ENCODE measurements around the gene TBX3.

The TBX3 gene

DNA sequence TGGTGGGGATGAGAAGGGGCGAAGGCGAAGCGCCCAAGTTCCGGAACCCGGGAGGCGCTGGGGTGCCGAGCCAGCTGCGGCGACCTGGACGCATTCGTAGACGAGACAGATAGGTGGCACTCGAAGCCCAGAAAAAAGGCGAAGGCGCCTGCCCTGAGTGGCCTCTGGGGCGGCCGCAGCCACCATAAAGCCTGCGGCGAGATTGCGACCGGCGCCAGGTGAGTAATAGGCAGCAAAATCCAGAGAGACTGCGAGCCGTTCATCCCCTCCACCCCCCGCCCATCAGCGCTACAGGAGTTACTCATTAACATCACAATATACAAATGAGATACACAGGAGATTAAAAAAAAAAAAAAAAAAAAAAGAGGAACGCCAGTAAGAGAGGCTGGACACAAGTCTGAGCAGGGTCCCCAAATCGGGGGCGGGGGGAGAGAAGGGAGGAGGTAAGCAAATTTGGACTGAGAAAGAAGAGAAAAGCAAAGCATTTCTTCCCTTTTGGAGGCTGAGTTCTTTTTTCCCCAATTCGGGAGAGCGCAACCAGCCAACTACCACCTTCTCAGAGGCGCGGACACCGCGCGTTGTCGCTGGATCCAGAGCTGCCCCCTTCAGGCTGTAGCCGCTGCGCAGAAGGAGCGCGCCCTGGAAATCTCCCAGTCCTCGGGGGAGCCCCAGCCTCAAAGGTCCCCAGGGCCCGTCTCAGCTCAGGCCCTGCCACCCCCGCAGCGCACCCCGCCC, 15.7 kb downstream of the TBX3 start:
- no peak for DNase-seq (ENCODE audit: low read depth in 2 of 2)

DNA sequence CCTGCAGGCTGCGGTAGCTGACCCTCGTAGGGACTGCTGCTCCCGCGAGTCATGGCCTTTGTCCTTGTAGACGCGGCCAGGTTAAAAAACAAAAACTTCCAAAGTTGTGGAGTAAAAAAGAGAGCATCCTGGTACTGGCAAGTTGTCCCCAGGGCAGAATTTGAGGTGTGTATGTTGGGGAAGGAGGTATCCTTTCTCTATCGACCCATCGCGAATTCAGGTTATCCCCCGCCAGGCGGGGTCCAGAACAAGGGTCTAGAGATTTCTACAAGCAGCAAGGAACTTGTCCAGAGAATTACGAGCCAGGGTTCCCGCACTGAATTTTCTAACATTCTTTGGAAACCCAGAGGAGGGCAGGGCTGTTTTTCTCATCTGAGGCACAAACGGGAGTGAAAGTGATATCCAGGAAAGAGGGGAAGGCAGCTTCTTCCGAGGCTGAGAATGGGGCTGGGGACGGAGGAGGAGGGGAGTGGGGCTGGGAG, 16.3 kb downstream of the TBX3 start:
- DNase-seq (ENCODE audit: low read depth in 2 of 2) = no peak

DNA sequence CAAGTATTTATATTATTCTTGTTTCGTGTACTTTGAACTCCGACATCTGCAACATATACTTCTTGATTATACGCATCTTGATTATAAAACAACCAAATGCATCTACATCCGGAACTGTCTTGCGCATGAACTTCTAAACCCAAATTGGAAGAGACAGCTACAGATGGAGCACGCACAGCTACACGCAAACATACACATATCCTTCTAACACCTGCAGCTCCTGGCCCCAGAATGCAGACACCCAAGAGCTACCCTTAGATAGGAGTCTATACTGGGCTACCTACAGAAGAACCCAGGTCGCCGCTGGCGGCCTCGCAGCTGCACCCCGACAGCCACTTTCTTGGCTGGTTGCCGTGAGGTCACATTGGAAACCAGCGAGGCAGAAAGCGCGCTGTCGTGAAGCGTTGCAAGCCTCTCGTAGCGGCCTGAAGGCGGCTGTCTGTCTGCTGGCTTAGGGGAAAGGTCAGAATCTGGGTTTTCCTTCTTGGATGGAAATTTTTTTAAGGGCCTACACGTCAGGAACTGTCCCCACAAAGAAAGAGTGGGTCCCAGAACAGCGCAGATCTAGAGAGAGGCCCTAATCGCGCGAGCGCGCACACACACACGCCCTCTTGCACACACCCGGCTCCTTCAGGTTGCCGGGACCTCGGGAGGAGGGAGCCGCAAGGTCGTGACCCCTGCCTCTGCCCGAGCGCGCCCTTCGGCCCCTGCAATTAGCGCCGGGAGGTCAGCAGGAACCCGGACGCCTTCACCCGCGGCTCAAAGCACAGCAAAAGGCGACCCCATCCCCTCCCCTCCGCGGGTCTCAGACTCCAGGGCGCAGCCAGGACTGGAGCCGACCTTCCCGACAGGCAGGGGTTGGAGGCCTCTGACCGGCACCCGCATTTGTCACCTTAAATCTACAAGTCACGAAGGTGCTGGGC, 17.0 kb downstream of the TBX3 start:
- no peak for DNase-seq (ENCODE audit: low read depth in 2 of 2)

DNA sequence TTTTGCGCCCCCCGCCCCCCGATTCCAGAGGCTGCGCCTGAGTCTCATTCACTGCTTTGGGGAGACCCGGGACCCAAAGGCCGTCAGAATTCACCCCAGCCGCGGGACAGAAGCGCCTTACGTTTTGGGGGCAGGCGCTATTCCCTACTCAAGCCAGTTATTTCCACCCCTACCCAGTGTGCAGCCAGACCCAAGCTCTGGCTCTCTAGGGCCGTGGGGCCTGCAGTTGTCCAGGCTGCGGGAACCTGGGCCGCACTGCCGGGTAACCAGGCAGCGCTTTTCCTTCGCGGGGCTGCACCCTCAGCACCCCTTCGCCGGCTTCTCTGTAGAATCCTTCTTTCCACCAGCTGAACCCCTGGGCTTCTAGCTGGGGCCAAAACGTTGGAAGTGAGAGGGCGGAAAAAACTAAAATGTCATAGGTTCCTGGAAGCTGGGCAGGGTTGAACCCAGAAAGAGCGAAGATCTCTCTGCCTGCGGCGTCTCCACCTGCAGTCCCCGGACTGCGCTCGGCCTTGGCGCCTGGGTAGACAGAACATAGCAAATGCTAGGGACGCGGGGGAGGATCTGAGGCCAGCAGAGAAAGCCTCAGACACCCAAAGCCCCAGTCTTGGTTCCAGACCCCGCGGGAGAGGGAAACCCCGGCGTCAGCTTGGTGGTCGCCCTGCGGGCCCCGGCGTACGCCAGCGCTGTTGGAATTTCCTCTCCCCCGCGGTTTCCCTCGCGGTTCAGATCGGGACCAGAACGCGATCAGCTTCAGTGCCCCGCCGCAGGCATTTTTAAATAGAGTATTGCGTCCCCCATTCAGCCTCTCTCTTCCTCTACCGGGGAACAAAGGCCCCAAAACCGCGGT, 18.3 kb downstream of the TBX3 start:
- DNase-seq (ENCODE audit: low read depth in 2 of 2) = no peak

DNA sequence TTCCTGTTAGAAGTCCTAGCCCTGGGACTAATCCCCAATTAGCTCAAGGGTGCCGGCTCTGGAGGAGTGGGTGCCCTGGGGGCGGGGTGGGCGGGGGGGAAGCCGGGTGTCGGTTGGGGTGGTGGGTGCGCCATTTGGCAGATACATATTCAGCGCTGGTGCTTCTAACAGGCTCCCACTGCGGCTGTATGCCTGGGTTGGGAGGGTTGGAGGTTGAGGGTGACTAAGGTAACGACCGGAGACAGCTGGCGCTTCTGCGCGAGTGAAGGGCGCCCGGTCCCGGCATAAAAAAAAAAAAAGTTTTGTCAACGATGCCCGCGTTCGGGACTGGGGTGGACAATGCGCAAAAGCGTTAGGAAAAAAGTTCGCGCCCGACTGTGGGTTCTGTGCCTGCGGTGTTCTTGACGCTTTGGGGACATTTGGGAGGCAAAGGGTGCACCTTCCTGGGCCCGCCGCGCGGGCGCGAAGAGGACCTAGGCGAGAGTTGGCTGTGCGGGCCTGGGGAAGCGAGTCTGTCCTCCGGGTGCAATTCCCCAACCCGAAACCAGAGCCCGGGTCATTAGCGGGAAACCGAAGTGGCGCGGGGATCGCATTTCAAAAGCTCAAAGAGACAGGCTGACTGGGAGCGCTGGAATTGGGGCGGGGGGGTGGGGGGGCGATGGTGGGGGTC, 19.2 kb downstream of the TBX3 start:
- no peak for DNase-seq (ENCODE audit: low read depth in 2 of 2)

DNA sequence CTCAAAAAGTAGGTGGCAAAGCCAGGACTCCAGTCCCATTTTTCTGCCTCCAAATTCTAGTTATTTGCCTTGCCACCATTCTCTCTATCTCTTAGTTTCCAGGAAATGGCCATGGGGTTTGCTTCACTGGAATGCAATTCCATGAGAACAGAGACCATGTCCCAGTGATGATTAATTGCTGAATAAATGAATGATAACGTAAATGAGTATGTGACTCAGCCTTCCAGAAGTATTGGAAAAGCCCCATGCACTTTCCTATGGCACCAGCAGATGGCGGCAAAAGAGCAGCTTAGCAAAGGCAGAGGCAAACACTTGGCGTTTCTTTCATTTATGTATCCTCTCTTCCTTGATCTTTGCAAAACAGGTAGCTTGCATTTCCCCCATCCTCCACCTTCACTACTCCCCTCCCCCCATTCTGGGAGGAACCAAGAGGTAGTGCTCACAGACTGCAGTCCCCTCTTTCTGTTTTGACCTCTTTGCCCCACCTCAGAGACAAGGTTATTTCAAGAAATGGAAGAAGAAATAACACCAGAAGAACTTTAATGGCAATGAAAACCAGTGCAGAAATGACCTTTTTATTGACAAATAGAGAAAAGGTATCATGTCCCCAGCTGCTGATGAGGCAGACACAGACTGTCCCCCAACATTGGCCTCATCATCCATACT, 21.3 kb downstream of the TBX3 start:
- peak in 1 of 2 donors; percentile 21 for DNase-seq (ENCODE audit: low read depth in 2 of 2)

DNA sequence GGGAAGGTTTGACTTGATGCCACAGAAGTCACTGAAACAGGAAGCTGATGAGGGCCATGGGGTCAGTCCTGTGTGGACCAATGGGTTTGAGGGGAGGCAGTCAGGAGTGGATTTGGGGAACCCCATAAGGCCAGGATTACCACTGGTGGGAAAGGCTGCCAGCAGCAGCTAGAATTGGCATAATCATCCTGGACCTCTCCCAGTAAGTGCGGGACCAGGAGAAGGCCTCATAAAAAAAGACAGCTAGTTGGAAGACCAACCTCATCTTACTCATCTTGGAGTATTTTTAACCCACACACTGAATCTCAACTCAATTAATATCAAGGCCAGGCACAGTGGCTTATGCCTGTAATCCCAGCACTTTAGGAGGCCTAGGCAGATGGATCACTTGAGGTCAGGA, 22.7 kb downstream of the TBX3 start:
- DNase-seq (ENCODE audit: low read depth in 2 of 2) = no peak

DNA sequence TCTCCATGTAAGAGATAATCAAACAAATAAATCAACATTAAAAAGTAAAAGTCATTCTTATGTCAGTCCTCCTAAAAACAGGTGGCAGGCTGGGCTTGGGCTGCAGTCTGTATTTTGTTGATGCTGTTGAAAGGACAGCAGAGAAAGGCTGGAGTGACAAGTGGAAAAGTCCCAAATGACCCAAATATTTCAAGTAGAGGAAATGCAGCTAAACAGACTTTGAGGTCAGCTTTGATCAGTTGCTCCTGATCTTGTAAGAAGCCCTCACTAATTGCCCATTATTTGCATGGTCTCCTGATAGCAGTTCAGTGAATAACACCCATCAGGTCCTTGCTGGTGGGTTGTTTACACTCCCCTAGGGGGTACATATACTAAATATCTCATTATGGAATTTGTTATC, 24.9 kb downstream of the TBX3 start:
- DNase-seq (ENCODE audit: low read depth in 2 of 2) = no peak

DNA sequence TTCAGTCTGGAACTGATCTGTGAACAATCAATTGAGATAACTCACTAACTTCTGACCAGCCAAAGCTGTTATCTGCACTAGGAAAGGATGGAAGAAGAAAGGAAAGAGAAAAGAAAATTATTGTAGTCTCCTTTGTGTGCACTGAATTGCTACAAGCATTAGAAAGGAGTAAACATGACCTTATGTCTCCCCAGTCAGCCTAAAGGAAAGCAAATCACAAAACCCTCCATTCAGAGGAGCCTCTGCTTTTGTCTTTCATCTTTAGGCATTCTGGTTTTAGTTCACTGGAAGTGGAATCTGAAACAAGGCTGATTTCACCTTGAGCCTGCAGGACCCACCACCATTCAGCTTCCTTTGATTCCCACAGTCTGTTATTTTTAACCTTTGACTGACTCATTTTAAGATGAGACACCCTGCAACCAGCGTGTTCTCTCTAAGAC, 26.0 kb downstream of the TBX3 start:
- DNase-seq (ENCODE audit: low read depth in 2 of 2) = no peak

DNA sequence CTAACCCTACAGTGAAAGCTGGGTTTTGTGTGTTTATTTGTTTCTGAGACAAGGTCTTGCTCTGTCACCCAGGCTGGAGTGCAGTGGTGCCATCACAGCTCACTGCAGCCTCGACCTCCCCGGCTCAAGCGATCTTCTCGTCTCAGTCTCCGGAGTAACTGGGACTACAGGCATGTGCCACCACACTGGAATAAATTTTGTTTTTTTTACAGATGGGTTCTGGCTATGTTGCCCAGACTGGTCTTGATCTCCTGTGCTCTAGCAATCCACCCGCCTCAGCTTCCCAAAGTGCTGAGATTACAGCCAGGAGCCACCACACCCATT, 26.4 kb downstream of the TBX3 start:
- no peak for DNase-seq (ENCODE audit: low read depth in 2 of 2)

DNA sequence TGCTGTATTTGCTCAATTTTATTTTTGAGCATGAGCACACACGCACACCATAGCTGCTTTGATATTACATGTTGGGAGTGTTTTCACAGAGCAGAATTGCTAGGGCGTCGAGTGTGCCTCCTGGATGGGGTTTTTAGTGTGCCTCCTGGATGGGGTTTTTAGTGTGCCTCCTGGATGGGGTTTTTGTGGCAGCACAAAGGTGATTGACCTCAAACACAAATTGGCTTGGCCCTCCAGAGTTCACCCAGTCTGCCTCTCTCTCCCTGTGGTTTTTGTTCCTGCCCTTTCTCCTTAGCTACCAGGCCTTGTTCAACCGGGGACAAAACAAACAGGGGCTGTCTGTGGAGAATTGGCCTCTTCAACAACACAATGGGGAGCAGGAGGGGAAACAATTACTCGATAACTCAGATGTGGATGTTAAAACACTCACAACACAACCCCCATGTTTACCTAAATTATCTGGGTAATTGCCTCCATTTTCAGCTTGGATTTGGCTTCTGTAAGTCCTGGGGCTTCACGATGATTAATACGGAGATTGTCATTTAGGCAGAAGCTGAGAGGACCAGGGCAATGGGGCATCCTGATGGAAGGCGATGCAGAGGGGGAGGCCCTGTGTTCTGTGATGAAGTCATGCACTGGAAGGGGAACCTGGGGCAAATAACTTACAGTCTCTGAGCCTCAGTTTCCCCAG, 26.9 kb downstream of the TBX3 start:
- no peak for DNase-seq (ENCODE audit: low read depth in 2 of 2)

DNA sequence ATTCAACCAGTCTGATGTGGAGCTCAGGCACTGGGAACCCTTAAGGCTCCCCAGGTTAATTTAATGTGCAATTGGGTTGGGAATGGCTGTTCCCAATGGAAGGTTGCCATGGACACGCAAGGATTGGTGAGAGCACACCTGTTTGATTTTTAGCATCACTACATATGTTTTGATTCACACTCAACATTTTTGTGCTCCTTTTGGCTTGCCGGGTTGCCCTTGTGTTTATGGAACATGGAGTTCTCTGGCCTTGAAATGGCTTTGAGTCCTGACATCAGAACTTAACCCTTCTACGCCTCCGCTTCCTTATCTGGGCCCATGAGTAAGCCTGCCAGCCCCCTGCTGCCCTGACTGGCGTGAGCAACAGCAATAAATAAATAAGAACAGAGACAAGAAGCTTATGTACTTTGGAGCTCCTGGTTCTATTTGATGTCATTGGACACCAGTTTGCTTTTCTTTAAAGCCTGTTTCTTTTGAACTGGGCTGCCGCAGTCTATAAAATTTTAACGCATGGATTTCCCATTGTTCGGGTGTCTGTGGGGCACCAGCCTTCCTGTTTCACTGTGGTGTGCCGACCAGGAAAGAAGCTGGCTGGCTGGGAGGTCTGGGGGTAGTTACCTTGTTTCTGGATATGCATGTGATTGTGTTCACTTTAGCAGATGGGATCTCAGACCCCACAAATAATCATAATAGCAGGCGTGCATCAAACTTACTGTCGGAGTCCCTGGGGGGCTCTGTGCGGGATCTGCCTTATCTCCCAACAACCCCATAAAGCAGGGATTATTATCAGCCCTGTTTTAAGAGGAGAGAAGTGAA, 27.8 kb downstream of the TBX3 start:
- no peak for DNase-seq (ENCODE audit: low read depth in 2 of 2)

DNA sequence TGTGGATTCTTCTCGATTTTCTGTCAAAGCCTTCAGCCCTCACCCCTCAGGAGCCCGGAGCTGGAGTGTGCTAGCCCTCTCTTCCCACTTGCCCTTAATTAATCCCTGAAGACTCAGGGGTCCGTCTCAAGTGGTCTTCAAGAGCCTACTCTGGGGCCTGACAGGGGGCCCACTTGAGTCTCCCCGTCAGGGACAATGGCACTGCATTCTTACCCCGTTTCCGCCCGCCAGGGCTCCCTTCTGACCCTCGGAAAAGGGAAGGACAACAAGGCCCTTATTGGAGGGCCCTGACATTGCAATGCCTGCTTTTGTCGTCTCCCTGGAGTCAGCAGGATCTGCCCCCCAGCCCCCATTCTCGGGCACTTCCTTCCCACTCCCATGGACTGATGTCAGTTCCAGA, 34.4 kb downstream of the TBX3 start:
- DNase-seq (ENCODE audit: low read depth in 2 of 2) = no peak

DNA sequence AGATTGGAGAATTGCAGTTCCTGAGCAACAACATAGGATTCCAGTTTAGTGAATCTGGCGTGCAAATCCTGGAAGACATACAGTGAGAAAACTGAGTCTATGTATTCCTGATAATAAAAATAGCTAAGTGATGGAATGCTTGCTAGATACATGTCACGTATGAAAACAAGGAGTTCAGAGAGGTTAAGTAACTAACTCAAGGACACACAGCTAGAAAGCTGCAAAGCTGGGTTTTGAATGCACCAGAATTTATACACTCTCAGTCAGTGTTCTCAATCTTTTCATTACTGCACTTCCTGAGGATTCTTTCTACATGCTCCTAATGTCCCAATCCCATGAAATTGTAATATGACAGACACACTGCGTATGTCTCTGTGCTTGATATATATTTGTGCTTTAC, 35.3 kb downstream of the TBX3 start:
- DNase-seq (ENCODE audit: low read depth in 2 of 2) = no peak

DNA sequence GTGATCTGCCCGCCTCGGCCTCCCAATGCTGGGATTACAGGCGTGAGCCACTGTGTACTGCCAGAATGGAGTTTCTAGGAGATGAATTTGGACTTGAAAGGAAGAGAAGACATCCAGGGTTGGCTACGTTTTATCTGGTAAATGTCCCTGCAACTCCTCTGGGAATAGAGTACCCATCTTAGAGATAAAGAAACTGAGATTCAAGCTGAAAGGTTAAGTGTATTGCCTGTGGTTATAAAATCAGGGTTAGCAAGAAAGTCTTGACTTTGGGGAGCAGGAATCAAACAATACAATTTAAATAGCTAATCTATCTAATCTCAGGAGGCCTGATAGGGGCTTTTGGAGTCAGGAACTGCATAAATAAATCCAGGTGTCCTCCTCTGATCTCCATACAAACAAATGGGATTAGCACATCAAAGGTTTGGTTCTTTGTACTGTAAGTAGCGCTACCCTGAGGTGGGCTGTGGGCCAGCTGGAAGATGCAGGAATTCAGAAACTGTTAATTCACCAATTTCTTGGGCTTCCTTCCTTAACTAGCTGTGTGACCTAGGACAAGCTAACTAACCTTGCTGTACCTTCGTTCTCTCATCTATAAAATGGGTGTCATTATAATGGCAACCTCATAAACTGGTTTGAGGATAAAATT, 45.1 kb downstream of the TBX3 start:
- DNase-seq (ENCODE audit: low read depth in 2 of 2) = no peak

DNA sequence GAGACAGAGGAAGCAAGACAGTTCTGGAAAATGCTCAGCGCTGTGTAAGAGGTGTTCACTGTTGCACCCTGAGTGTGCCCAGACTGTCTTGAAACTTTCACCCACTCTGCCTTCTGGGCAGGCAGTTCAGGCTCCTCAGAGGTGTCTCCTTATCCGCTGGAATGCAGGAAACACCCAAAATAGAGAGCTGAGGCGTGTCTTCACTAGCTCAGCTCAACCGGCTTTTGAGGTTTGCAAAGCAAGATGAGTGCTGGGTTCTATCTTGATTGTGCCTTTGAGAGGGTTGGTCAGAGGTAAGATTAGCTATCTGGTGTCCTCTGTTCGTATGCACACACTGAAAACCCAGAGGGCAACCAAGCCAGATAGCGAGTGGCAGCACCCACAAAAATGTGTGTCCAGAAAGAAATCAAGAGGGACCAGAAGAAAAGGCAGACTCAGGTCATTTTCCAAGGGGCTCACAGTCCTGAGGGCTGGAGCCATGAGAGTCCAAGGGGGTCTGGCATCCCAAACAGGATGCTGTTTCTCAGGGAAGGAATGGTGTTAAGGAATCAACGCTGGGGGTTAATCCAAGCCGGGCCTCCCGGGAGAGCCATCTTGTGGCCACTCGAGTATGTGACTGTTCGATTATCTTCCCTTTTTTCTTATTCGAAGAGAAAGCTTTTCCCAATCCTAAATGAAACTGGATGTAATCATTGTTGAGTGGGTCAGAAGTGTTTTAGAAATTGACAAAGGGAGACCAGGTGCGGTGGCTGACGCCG, 47.1 kb downstream of the TBX3 start:
- no peak for DNase-seq (ENCODE audit: low read depth in 2 of 2)

DNA sequence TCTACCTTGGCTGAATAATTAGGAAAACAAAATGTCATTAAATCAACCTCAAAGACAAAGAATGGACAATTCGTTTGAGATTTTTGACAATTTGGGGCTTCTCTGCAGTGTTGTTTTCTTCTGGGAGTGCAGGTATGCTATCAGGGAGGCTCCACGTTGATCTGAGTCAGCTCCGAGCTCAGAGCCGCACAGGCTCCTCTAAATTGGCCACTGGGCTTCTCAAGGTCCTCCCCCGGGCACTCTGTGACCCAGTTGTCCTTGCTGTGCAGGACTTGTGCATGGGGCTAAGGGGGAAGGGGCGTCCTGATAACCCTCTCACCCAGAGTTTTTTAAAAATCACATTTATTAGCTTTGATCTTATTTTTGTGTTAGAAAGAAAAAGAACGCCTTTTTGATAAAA, 52.7 kb downstream of the TBX3 start:
- no peak for DNase-seq (ENCODE audit: low read depth in 2 of 2)

DNA sequence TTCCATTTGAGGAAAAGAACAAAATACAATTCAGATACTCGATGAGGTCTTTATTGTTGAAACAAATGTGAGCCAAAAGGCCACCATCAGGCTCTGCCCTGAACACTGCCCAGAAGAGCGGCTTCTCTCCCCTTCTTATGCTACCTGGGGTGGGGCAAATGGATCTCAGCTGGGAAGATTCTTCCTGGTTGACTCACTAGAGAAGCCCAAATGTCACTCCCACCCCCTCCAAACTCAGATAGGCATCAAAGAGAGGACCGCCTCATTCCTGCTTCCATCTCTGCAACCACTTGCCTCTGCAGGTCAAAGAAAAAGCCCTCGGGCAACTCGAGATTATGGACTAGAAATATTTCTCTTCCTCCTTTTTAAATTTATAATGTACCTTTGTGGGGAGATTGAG, 55.8 kb downstream of the TBX3 start:
- DNase-seq (ENCODE audit: low read depth in 2 of 2) = no peak
